Measurements from ENCODE around the gene PLS3.
"Not testable (repeated sequence)": the region's sequence is repeated elsewhere in the genome, so short reads cannot be mapped to it uniquely, and the experiment has no call there.

PLS3 gene

GRCh38 chrX:115609621-115610020 lies 48.6 kb downstream of the PLS3 start:
- no peak for DNase-seq (ENCODE audit: low read depth in 2 of 2)

GRCh38 chrX:115616943-115617563 lies 56.1 kb downstream of the PLS3 start:
- DNase-seq (ENCODE audit: low read depth in 2 of 2), result no peak

- DNase-seq (ENCODE audit: low read depth in 2 of 2), result no peak
These were observed 61.6 kb downstream of the PLS3 start for GRCh38 chrX:115622534-115622933.

GRCh38 chrX:115624916-115625315 lies 63.9 kb downstream of the PLS3 start:
- DNase-seq (ENCODE audit: low read depth in 2 of 2), result no peak

GRCh38 chrX:115625572-115626301 lies 64.8 kb downstream of the PLS3 start:
- no peak for DNase-seq (ENCODE audit: low read depth in 2 of 2)

GRCh38 chrX:115630204-115630603 lies 69.2 kb downstream of the PLS3 start:
- DNase-seq (ENCODE audit: low read depth in 2 of 2), result no peak

GRCh38 chrX:115632455-115632854 lies 71.5 kb downstream of the PLS3 start:
- no peak for DNase-seq (ENCODE audit: low read depth in 2 of 2)

- DNase-seq (ENCODE audit: low read depth in 2 of 2), result not testable (repeated sequence)
These were observed 72.4 kb downstream of the PLS3 start for GRCh38 chrX:115633397-115633796.

- no peak for DNase-seq (ENCODE audit: low read depth in 2 of 2)
These were observed 78.4 kb downstream of the PLS3 start for GRCh38 chrX:115639334-115639880.

- DNase-seq (ENCODE audit: low read depth in 2 of 2), result no peak
These were observed 81.3 kb downstream of the PLS3 start for GRCh38 chrX:115642311-115642710.

GRCh38 chrX:115642895-115643530 lies 82.0 kb downstream of the PLS3 start:
- DNase-seq (ENCODE audit: low read depth in 2 of 2), result peak in 1 of 2 donors; percentile 42

- not testable (repeated sequence) for DNase-seq (ENCODE audit: low read depth in 2 of 2)
These were observed 83.4 kb downstream of the PLS3 start for GRCh38 chrX:115644397-115644796.

- no peak for DNase-seq (ENCODE audit: low read depth in 2 of 2)
These were observed 88.6 kb downstream of the PLS3 start for GRCh38 chrX:115649461-115650063.

- no peak for DNase-seq (ENCODE audit: low read depth in 2 of 2)
These were observed 89.5 kb downstream of the PLS3 start for GRCh38 chrX:115650449-115650848.

GRCh38 chrX:115650916-115651315 lies 89.9 kb downstream of the PLS3 start:
- no peak for DNase-seq (ENCODE audit: low read depth in 2 of 2)

GRCh38 chrX:115652221-115652620 lies 91.2 kb downstream of the PLS3 start:
- no peak for DNase-seq (ENCODE audit: low read depth in 2 of 2)

GRCh38 chrX:115665122-115665521 lies 104.1 kb downstream of the PLS3 start:
- no peak for DNase-seq (ENCODE audit: low read depth in 2 of 2)

- DNase-seq (ENCODE audit: low read depth in 2 of 2), result no peak
These were observed 118.5 kb downstream of the PLS3 start for GRCh38 chrX:115679460-115679859.

GRCh38 chrX:115687595-115687994 lies 126.6 kb downstream of the PLS3 start:
- DNase-seq (ENCODE audit: low read depth in 2 of 2), result no peak

- no peak for DNase-seq (ENCODE audit: low read depth in 2 of 2)
These were observed 129.0 kb downstream of the PLS3 start for GRCh38 chrX:115689931-115690330.

GRCh38 chrX:115690511-115691216 lies 129.7 kb downstream of the PLS3 start:
- peak; percentile 4 to 49 for DNase-seq (ENCODE audit: low read depth in 2 of 2)

GRCh38 chrX:115693476-115693875 lies 132.5 kb downstream of the PLS3 start:
- no peak for DNase-seq (ENCODE audit: low read depth in 2 of 2)
